K562 (cell line): ENCODE data around the gene FXYD4. TPM values are rescaled to one million over a fixed set of nuclear protein-coding genes. Genes with fewer than 3 reads are reported as not detected.

Source experiments
- CHCHD3 ChIP-seq: fragments of 250-450 bp; sonication (Bioruptor Pico); IDR thresholded peaks from 2 replicates; pipeline ENCODE4 v2.1.2; 2022; ENCODE audit warnings: mild to moderate bottlenecking
- E2F3 ChIP-seq: fragments of 250-450 bp; sonication (Bioruptor Pico); IDR thresholded peaks from 2 replicates; pipeline ENCODE4 v1.4.0; 2020; ENCODE audit warnings: mild to moderate bottlenecking
- MAFK ChIP-seq: IDR thresholded peaks from 2 replicates; pipeline ENCODE4 v1.6.1; 2011; ENCODE audit warnings: low read length, improper control_type of control experiment
- MEIS2 ChIP-seq: fragments of 450-650 bp; IDR thresholded peaks from 2 replicates; pipeline ENCODE4 v1.6.1; 2014; ENCODE audit warnings: mild to moderate bottlenecking; ENCODE audit not compliant: partially characterized antibody
- POLR3A ChIP-seq: IDR thresholded peaks from 2 replicates; pipeline ENCODE4 v1.6.1; 2011; ENCODE audit warnings: borderline replicate concordance, mild to moderate bottlenecking, moderate library complexity; ENCODE audit not compliant: insufficient read length, insufficient read depth; ENCODE audit errors: extremely low read depth
- PRMT5 ChIP-seq: sonication (generic); formaldehyde crosslinking; IDR thresholded peaks from 2 replicates; pipeline ENCODE4 v1.5.0; 2020; ENCODE audit warnings: missing genetic modification reagents
- SIX5 ChIP-seq, 2 experiments: IDR thresholded peaks; 2 replicates each; pipeline ENCODE4 v1.6.1; 2011; ENCODE audit warnings: low read length in 2 of 2, borderline replicate concordance in 1 of 2, low read depth in 1 of 2, mild to moderate bottlenecking in 1 of 2, moderate library complexity in 1 of 2; ENCODE audit not compliant: insufficient read depth in 1 of 2
- TAL1 ChIP-seq: fragments of 450-650 bp; IDR thresholded peaks from 2 replicates; pipeline ENCODE4 v1.6.1; 2016; ENCODE audit warnings: mild to moderate bottlenecking
- TFAP4 ChIP-seq: sonication (generic); formaldehyde crosslinking; IDR thresholded peaks from 2 replicates; pipeline ENCODE4 v1.8.0; 2022; ENCODE audit warnings: missing genetic modification reagents, mild to moderate bottlenecking, moderate library complexity, borderline replicate concordance
- ZNF41 ChIP-seq: fragments of 250-450 bp; sonication (Bioruptor Pico); conservative IDR thresholded peaks from 2 replicates; pipeline ENCODE4 v1.4.0; 2020; ENCODE audit warnings: mild to moderate bottlenecking
- ZNF77 ChIP-seq: fragments of 250-450 bp; sonication (Bioruptor Pico); IDR thresholded peaks from 2 replicates; pipeline ENCODE4 v1.5.0; 2020
- polyA plus RNA-seq, 8 experiments: library from polyadenylated mRNA; depleted of rRNA in 4 of 8; stranded (reverse) in 5 of 8; unstranded in 3 of 8; fragments of >200 nt; fragmentation: Nextera tagmentation in 2 of 8; fragmentation: Illumina TruSeq in 1 of 8; extraction: Ambion mirVana in 2 of 8; extraction: Trizol in 1 of 8; gene quantifications; 2 replicates each; pipeline versions ENCODE4 v1.2.1 to v1.2.3, GENCODE V29; 2011 to 2014; ENCODE audit warnings: inconsistent platforms in 1 of 8, missing spikeins in 1 of 8
- total RNA-seq, 7 experiments: library from RNA; depleted of rRNA in 6 of 7; stranded (reverse); fragments of >200 nt in 6 of 7; fragmentation: Illumina TruSeq in 2 of 7; extraction: Trizol in 2 of 7; gene quantifications; 2 replicates each; pipeline versions ENCODE4 v1.2.1 to v1.2.3, GENCODE V29; 2011 to 2021; ENCODE audit warnings: low replicate concordance in 1 of 7
- TF ChIP-seq, protein P1 (sequence below): fragments of 250-450 bp; sonication (Bioruptor Pico); IDR thresholded peaks from 2 replicates; pipeline ENCODE4 v1.5.1; 2021; ENCODE audit warnings: mild to moderate bottlenecking
- TF ChIP-seq, protein P2 (sequence below): IDR thresholded peaks from 2 replicates; pipeline ENCODE4 v1.6.1; 2011; ENCODE audit warnings: borderline replicate concordance, low read depth, mild to moderate bottlenecking, moderate library complexity, low read length; ENCODE audit not compliant: insufficient read depth, poor library complexity, severe bottlenecking
- TF ChIP-seq, protein P3 (sequence below): conservative IDR thresholded peaks from 2 replicates; pipeline ENCODE4 v1.6.1; 2011; ENCODE audit warnings: low read depth, mild to moderate bottlenecking, low read length; ENCODE audit not compliant: control insufficient read depth
- TF ChIP-seq, protein P4 (sequence below), 2 experiments: fragments of 450-650 bp in 1 of 2; sonication (generic) in 1 of 2; formaldehyde crosslinking in 1 of 2; IDR thresholded peaks in 1 of 2; conservative IDR thresholded peaks in 1 of 2; 2 replicates each; pipeline versions ENCODE4 v1.6.1 to v1.8.1; 2016 to 2023; ENCODE audit warnings: mild to moderate bottlenecking in 2 of 2, moderate library complexity in 2 of 2, inconsistent platforms in 1 of 2, missing genetic modification reagents in 1 of 2

FXYD4 gene
- total and polyA plus RNA-seq, 9 of the 15 experiments (the other 6 are each of a cell fraction or from before 2014, with no cell fraction given): not detected

DNA sequence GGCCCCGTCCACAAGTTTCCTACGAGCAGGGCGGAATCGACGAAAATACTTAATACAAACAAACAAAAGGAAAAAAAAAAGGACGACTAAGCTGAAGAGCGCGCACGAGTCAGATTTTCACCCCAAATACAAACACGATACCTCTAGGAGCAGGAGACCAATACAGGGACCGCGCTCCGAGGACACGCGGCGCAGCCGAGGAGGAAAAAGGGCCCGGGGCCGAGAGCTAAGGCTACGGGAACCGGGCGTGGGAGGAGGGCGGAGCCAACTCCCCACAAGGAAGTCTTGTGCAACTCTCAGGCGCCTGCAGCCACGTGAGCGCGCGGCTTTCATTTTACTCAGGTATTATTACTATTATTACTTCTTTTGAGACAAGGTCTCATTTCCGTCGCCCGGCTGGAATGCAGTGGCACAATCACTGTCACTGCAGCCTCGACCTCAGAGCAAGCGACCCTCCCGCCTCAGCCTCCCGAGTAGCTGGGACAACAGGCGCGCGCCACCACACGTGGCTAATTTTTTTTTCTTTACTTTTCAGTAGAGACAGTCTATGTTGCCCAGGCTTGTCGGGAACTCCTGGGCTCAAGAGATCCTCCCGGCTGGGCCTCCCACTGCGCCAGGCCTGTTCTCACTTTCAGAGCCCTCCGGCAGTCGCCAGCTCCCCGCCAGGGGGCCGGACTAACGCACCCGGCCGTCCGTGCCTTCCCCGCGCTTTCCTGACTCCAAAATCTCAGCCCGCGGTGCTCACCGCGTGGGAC, 36.3 kb downstream of the FXYD4 start (continued):
- no peak for TF ChIP-seq PRMT5
- no peak for TF ChIP-seq MEIS2
- TF ChIP-seq, protein P1, sequence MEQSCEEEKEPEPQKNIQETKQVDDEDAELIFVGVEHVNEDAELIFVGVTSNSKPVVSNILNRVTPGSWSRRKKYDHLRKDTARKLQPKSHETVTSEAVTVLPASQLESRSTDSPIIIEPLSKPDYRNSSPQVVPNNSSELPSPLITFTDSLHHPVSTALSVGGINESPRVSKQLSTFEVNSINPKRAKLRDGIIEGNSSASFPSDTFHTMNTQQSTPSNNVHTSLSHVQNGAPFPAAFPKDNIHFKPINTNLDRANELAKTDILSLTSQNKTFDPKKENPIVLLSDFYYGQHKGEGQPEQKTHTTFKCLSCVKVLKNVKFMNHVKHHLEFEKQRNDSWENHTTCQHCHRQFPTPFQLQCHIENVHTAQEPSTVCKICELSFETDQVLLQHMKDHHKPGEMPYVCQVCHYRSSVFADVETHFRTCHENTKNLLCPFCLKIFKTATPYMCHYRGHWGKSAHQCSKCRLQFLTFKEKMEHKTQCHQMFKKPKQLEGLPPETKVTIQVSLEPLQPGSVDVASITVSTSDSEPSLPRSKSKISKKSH (CRISPR knock-in tag): no peak
- TF ChIP-seq POLR3A: no peak
- peak; percentile 78 for TF ChIP-seq E2F3 (CRISPR knock-in tag)
- no peak for TF ChIP-seq ZNF41
- TF ChIP-seq, protein P2, sequence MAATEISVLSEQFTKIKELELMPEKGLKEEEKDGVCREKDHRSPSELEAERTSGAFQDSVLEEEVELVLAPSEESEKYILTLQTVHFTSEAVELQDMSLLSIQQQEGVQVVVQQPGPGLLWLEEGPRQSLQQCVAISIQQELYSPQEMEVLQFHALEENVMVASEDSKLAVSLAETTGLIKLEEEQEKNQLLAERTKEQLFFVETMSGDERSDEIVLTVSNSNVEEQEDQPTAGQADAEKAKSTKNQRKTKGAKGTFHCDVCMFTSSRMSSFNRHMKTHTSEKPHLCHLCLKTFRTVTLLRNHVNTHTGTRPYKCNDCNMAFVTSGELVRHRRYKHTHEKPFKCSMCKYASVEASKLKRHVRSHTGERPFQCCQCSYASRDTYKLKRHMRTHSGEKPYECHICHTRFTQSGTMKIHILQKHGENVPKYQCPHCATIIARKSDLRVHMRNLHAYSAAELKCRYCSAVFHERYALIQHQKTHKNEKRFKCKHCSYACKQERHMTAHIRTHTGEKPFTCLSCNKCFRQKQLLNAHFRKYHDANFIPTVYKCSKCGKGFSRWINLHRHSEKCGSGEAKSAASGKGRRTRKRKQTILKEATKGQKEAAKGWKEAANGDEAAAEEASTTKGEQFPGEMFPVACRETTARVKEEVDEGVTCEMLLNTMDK: peak; percentile 94
- TF ChIP-seq, protein P3, sequence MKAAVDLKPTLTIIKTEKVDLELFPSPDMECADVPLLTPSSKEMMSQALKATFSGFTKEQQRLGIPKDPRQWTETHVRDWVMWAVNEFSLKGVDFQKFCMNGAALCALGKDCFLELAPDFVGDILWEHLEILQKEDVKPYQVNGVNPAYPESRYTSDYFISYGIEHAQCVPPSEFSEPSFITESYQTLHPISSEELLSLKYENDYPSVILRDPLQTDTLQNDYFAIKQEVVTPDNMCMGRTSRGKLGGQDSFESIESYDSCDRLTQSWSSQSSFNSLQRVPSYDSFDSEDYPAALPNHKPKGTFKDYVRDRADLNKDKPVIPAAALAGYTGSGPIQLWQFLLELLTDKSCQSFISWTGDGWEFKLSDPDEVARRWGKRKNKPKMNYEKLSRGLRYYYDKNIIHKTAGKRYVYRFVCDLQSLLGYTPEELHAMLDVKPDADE: peak; percentile 50
- TF ChIP-seq ZNF77 (CRISPR knock-in tag): no peak
- TF ChIP-seq TAL1: no peak
- TF ChIP-seq SIX5 (IDR thresholded peaks at IDR 0.05; ENCODE audit: borderline replicate concordance in 1 of 2, insufficient read depth in 1 of 2, low read depth in 1 of 2, low read length in 2 of 2): no peak
- TF ChIP-seq CHCHD3 (CRISPR knock-in tag): no peak
- TF ChIP-seq, protein P4, sequence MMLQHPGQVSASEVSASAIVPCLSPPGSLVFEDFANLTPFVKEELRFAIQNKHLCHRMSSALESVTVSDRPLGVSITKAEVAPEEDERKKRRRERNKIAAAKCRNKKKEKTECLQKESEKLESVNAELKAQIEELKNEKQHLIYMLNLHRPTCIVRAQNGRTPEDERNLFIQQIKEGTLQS (IDR thresholded peaks at IDR 0.05): peak; percentile 81
- TF ChIP-seq, protein P4 (CRISPR knock-in tag; conservative IDR thresholded peaks at IDR 0.05): no peak
- TF ChIP-seq TFAP4: peak; percentile 72
- no peak for TF ChIP-seq MAFK
